Left forelimb (tissue), 1 donor: ENCODE results near the gene DDX56.
A peak's percentile ranks its signal among the peaks of the same experiment; 100 is the strongest.

ENCODE experiments used
- DNase-seq: peaks from one replicate; pipeline ENCODE4 v3.0.0-alpha.2; 2018; ENCODE audit warnings: low spot score

Gene DDX56

GRCh38 chr7:44595934-44596635 is 22.4 kb upstream of the DDX56 start:
- DNase-seq = no peak

GRCh38 chr7:44590910-44591309 is 17.2 kb upstream of the DDX56 start:
- no peak for DNase-seq

GRCh38 chr7:44587843-44588711 is 14.4 kb upstream of the DDX56 start:
- DNase-seq = no peak

GRCh38 chr7:44583146-44583865 is 9.6 kb upstream of the DDX56 start:
- no peak for DNase-seq

GRCh38 chr7:44581879-44582603 is 8.3 kb upstream of the DDX56 start, which contains the start of gene TMED4:
Gene TMED4, minus strand, starts transcription at chr7:44582231. Its CDS starts 25 bp downstream, at chr7:44582206.
- peak; percentile 99 for DNase-seq

GRCh38 chr7:44580945-44581878 is 7.5 kb upstream of the DDX56 start:
- DNase-seq = no peak

GRCh38 chr7:44576228-44576627 is 2.5 kb upstream of the DDX56 start:
- no peak for DNase-seq

GRCh38 chr7:44575054-44575453 is 1.3 kb upstream of the DDX56 start:
- DNase-seq = no peak

- DNase-seq = no peak
Observed at GRCh38 chr7:44574287-44574872, 672 bp upstream of the DDX56 start.

- DNase-seq = no peak
Observed at GRCh38 chr7:44572771-44573170, 937 bp downstream of the DDX56 start.

GRCh38 chr7:44569959-44570358 is 3.7 kb downstream of the DDX56 start:
- no peak for DNase-seq

GRCh38 chr7:44568771-44569560 is 4.7 kb downstream of the DDX56 start:
- DNase-seq = no peak

- no peak for DNase-seq
Observed at GRCh38 chr7:44567884-44568283, 5.8 kb downstream of the DDX56 start.

GRCh38 chr7:44566680-44567079 is 7.0 kb downstream of the DDX56 start:
- no peak for DNase-seq

GRCh38 chr7:44565795-44566559 is 7.7 kb downstream of the DDX56 start:
- DNase-seq = no peak

- no peak for DNase-seq
Observed at GRCh38 chr7:44565097-44565794, 8.5 kb downstream of the DDX56 start.

- no peak for DNase-seq
Observed at GRCh38 chr7:44564606-44565005, 9.1 kb downstream of the DDX56 start.

GRCh38 chr7:44563171-44563679 is 10.5 kb downstream of the DDX56 start:
- DNase-seq = no peak
